ENCODE measurements around the gene DGKG.

- TF ChIP-seq POLR2AphosphoS5 (IDR thresholded peaks at IDR 0.05; ENCODE audit: low read depth, low read length) (no peak), CTCF (IDR thresholded peaks at IDR 0.05) (no peak), GATA2 (CRISPR knock-in tag; IDR thresholded peaks at IDR 0.05) (no peak), JUND (IDR thresholded peaks at IDR 0.05) (no peak), RAD21 (IDR thresholded peaks at IDR 0.05; ENCODE audit: low read length) (no peak), EZH2phosphoT487 (IDR thresholded peaks at IDR 0.05; ENCODE audit: borderline replicate concordance, low read depth) (no peak), SMC3 (IDR thresholded peaks at IDR 0.05; ENCODE audit: low read depth, low read length) (no peak), MXI1 (IDR thresholded peaks at IDR 0.05; ENCODE audit: low read depth, low read length) (no peak)
Measured at GRCh38 chr3:186181901-186182300, 180.1 kb downstream of the DGKG start.
